GM18861 (cell line): ENCODE results near the gene DOLPP1.

Experiments used
- ATAC-seq: cut with Tn5 transposase; IDR thresholded peaks from one replicate; pipeline ENCODE4 v1.9.1; 2021; ENCODE audit not compliant: unreplicated experiment

Gene DOLPP1

DNA sequence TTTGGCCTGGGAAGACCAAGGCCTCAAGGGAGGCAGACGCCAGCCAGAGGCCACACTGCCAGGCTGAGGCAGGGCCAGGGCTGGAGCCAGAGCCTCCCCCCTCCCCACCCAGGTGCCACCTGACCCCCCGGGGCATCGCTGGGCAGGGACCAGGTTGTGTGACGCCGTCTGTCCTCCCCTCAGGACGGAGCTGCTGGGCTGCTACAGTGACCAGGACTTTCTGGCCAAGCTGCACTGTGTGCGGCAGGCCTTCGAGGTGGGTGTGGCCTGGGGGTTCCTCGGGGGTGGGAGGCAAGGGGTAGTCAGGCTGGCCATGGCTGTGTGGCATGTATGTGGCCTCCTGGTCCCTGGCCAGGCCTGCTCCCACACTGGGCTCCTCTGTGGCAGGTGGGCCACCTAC is 17.9 kb upstream of the DOLPP1 start:
- ATAC-seq: no peak

GRCh38 chr9:129064499-129064908 is 16.4 kb upstream of the DOLPP1 start:
- no peak for ATAC-seq

DNA sequence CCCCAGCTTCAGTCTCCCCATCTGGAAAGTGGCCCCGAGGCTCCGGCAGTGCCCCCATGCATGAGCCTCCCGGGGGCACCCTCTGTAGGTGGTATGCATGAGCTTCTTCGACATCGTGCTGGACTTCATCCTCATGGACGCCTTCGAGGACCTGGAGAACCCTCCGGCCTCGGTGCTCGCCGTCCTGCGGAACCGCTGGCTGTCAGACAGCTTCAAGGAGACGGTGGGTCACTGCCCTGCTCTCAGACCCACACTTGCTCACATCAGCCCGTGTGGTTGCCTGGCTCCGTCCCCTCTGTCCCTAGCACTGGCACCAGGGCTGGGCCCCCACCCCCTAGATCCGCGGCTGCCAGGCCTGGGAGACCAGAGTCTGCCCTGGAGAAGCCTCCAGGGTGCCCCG is 12.8 kb upstream of the DOLPP1 start:
- no peak for ATAC-seq

DNA sequence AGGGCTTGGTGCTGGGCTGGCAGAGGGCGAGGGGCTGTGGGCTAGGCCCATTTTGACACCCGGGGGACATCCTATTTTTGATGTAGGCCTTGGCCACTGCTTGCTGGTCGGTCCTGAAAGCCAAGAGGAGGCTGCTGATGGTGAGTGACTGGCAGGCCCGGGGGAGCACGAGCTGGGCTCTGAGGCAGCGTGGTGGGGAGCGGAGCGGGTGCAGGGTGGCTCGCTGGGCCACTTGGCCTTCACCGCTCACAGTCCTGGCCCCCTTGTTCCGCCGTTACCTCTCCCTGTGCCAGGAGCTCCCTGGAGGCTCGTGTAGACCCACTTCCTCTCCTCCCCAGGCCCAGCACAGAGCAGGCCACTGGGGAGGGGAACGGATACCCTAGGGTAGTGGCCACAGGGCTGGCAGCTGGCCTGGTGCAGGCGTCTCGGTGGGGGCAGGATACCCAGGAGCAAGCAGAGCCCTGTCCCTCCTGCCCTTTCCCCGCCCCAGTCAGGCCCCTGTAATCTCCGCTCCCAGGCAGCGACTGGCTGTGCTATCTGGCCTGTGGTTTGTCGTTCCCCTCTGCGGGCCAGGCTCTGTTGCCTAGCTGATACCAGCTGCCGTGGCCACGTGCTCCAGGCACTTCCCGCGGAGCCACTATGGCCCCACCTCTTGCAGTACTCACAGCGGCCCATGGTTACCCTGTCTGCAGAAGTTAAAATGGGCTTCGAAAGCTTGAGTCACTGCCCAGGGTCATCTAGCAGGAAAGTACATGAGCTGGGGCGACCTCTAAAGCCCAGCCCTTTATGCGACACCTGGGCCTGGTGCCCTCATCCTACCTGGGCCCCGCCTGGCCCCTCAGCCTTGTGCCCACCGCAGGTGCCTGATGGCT is 11.7 kb upstream of the DOLPP1 start:
- ATAC-seq: no peak

DNA sequence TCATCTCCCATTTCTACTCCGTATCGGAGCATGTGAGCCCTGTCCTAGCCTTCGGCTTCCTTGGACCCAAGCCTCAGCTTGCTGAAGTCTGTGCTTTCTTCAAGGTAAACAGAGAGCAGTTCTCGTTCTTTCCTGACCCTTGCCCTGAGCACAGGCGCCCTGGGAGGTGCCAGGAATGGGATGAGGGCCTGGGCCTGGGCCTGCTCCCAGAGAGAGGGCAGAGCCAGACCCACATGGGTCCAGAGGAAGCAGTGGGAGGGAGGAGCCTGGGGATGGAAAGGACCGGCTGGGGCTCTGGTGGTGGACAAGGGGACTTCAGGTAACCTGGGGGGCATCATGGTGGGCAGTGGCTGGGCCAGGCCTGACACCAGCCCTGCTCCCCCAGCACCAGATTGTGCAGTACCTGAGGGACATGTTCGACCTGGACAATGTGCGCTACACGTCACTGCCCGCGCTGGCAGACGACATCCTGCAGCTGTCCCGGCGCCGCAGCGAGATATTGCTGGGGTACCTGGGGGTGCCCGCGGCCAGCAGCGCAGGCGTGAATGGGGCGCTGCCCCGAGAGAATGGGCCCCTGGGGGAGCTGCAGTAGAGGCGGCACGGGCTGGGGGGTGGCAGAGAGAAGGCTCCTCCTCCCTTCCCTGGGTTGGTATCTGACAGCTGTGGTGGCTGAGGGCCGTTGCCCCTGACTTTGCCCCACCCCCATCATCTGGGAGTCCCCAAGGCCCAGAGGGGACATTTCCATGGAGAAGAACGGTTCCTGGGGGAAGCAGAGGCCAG is 10.9 kb upstream of the DOLPP1 start:
- no peak for ATAC-seq

GRCh38 chr9:129070696-129071525 is 10.0 kb upstream of the DOLPP1 start:
- no peak for ATAC-seq

GRCh38 chr9:129071526-129072126 is 9.3 kb upstream of the DOLPP1 start:
- ATAC-seq: no peak

GRCh38 chr9:129072171-129072570 is 8.7 kb upstream of the DOLPP1 start:
- ATAC-seq: no peak

DNA sequence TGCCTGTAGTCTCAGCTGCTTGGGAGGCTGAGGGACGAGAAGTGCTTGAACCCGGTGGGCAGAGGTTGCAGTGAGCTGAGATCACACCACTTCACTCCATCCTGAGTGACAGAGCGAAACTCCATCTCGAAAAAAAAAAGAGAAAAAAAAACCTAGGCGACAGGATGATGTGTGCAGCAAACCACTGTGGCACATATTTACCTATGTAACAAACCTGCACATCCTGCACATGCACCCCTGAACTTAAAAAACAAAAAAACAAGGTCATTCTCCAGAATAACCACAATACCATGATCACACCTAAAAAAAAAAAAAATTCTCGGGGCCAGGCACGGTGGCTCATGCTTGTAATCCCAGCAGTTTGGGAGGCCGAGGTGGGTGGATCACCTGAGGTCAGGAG is 7.5 kb upstream of the DOLPP1 start:
- ATAC-seq: no peak

DNA sequence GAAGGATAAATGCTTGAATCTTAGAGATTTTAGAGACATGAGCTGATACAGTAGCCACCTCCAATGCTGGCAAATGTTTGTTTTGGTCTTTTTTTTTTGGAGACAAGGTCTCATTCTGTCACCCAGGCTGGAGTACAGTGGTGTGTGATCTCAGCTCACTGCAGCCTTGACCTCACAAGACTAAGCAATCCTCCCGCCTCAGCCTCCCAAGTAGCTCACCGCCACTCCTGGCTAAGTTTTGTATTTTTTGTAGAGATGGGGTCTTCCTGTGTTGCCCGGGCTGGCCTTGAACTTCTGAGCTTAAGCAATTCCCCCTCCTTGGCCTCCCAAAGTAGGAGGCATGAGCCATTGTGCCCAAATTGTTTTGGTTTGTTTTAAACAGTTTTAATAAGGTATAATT is 6.8 kb upstream of the DOLPP1 start:
- ATAC-seq: no peak

DNA sequence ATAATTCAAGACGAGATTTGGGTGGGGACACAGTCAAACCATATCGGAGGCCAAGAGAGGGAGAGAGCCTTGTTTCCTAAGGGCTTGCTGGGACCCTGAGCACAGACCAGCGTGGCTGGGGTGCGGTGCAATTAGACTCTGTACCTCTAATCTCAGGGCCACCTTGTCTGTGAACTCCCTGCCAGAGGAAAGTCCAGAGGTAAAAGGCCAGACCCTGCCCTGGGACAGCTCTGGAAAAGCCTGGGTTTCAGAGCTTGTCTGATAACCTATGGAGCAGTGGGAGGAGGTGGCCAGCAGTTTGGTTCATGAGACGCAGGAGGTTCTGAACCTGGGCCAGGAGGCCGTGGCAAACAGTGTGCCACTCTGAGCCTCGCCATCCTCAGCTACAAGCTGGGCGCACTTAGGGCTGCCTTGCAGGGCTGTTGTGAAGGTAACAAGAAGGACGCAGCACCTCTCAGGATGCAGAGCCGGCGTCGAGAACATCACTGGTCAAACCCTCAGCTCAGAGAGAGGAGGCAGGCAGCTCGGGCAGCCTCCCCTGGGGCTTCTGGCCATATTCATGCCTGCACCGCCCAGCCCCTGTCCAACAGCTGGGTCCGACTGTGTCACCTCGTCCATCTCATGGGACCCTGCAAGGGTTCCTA is 4.8 kb upstream of the DOLPP1 start:
- no peak for ATAC-seq

GRCh38 chr9:129076640-129077037 is 4.3 kb upstream of the DOLPP1 start:
- no peak for ATAC-seq

DNA sequence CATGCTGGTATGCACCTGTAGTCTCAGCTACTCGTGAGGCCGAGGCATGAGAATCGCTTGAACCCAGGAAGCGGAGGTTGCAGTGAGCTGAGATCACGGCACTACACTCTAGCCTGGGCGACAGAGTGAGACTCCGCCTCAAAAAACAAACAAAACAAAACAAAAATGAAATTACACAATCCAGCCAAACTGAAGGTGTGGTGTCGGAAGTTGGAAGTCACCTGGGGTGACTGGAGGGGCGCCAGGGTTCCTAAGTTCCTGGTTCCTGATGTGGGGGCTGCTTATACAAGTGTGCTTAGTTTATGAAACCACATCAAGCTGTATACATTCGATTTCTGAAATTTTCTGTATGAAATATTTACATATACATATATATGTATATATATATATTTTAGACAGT is 3.7 kb upstream of the DOLPP1 start:
- no peak for ATAC-seq

GRCh38 chr9:129078691-129079503 is 2.0 kb upstream of the DOLPP1 start:
- no peak for ATAC-seq

DNA sequence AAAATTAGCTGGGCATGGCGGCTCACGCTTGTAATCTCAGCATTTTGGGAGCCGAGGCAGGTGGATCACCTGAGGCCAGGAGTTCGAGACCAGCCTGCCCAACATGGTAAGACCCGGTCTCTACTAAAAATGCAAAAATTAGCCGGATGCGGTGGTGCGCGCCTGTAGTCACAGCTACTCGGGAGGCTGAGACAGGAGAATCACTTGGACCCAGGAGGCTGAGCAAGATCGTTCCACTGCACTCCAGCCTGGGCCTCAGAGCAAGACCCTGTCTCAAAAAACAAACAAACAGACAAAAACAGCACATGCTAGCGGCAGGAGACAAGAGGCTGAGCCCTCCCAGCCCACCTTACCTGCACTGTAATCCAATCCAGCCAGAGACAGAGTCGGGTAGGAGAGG is 1.1 kb upstream of the DOLPP1 start:
- no peak for ATAC-seq

GRCh38 chr9:129080298-129080600 is 662 bp upstream of the DOLPP1 start:
- ATAC-seq: peak; percentile 1

DNA sequence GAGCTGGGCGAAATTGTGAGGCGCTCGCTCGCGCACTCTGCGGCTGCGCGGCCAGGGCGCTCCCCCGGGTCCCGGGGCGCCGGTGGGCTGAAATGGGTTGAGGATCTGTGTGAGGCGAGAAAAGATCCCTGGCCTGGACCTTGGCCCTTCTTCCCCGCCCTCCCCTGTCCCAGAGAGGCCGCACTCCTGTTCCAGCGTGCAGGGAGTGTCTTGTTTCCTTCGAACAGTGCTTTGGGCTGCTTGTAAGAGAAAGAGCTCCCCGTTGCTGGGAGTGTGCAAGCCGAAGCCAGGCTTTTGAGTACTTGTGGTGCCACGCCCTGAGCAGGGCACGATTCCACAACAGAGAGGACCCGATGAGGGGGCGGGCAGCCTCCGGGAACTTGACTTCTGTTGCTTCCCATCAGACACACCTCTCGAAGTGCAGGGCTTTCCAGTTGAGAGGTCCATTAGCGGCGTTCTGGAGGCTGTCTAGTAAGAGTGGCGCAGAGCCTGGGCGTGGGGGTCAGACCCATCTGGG is 535 bp downstream of the DOLPP1 start:
- ATAC-seq: no peak

DNA sequence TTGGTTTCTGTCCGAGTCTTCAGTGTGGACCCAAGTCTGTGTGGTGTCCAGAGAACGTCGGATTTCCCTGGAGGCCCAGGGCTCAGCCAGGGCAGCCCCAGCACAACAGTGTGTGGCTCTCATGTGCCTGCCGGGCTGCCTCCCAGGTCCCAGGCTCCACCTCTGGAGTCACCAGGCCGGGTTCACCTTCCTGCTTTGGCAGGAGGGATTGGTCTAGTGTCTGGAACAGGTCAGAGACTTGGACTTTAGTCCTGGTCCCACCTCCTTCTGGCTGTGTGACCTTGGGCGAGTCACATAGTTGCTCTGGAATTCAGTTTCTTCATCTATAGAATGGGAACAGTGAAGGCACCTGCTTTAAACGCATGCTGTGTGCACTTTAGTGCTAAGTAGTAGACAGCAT is 3.2 kb downstream of the DOLPP1 start:
- no peak for ATAC-seq

GRCh38 chr9:129089246-129089645 is 8.3 kb downstream of the DOLPP1 start:
- no peak for ATAC-seq
